Thymus (tissue), 11 donors: Measurements from ENCODE around the gene ARMC3. TPM values are rescaled to one million over a fixed set of nuclear protein-coding genes. Genes with fewer than 3 reads are reported as not detected.
"Not testable (repeated sequence)": the region's sequence is repeated elsewhere in the genome, so short reads cannot be mapped to it uniquely, and the experiment has no call there.

ENCODE experiments used
- DNase-seq, 9 donors: peaks; one replicate each; pipeline ENCODE4 v3.0.0-alpha.2; 2013; ENCODE audit warnings: low spot score in 9 of 9, low read depth in 6 of 9, missing footprints in 1 of 9
- H3K27ac ChIP-seq, 2 donors: one replicate each; pipeline ENCODE4 v1.5.1; 2013; ENCODE audit warnings: control low read depth in 1 of 2, low read depth in 1 of 2, low read length in 1 of 2, mild to moderate bottlenecking in 1 of 2, moderate library complexity in 1 of 2
- H3K27me3 ChIP-seq, 2 donors: one replicate each; pipeline ENCODE4 v1.5.1; 2013; ENCODE audit warnings: low read length in 1 of 2; ENCODE audit not compliant: control insufficient read depth in 2 of 2, insufficient read depth in 1 of 2
- H3K36me3 ChIP-seq, 2 donors: one replicate each; pipeline ENCODE4 v1.5.1; 2013; ENCODE audit warnings: low read length in 1 of 2, mild to moderate bottlenecking in 1 of 2, moderate library complexity in 1 of 2; ENCODE audit not compliant: control insufficient read depth in 2 of 2, insufficient read depth in 2 of 2
- H3K4me1 ChIP-seq, 2 donors: one replicate each; pipeline ENCODE4 v1.5.1; 2013; ENCODE audit warnings: low read length in 2 of 2; ENCODE audit not compliant: control insufficient read depth in 2 of 2, insufficient read depth in 2 of 2
- H3K4me3 ChIP-seq, 2 donors: one replicate each; pipeline ENCODE4 v1.5.1; 2013; ENCODE audit warnings: low read length in 2 of 2, control low read depth in 1 of 2, mild to moderate bottlenecking in 1 of 2
- H3K9me3 ChIP-seq, 2 donors: one replicate each; pipeline ENCODE4 v1.5.1; 2013; ENCODE audit warnings: low read length in 1 of 2, mild to moderate bottlenecking in 1 of 2; ENCODE audit not compliant: control insufficient read depth in 2 of 2, insufficient read depth in 1 of 2
- WGBS: extraction: QIAGEN DNeasy Blood & Tissue Kit; methylation state at CpG from one replicate; pipeline ENCODE4 v1.1.7; 2013; 5-methylcytosine and 5-hydroxymethylcytosine counted together
- polyA plus RNA-seq: library from polyadenylated mRNA; stranded (reverse); fragments of 200-250 nt; gene quantifications from one replicate; pipeline ENCODE4 v1.2.3, GENCODE V29; 2013
- total RNA-seq: library from RNA; stranded (reverse); fragments of 120-200 nt; gene quantifications from one replicate; pipeline ENCODE4 v1.2.4, GENCODE V29; 2013
- donor health status: healthy.

ARMC3 gene
- total and polyA plus RNA-seq, 2 donors, result 0.09 to 0.11 TPM

DNA sequence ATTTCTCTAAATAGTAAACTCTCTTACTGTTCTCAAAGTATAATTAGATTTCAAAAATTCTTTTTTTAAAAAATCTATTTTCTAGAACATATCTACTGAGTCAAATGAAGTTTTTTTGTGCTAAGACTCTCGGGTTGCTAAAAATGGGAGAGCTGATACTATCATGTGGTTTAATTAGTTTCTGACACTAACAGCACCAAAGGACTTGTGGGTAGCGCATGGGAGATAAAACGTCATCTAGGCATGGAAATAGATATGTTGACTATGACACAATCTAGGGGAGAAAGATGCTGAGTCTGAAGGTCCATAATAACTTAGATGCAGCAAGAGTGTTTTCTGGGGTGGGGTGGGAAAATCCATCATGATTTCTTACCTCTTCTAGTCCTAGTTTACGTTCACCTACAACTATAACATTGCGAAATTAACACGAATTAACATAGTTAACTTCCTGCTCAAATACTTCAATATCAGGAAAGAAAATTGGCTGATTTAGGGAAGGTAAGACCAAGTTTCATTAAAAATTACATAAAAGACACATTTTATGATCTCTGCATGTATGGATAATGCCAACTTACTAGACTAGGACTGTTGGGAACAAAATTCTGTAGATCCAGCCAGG, 14.3 kb upstream of the ARMC3 start:
- Histone ChIP-seq H3K4me1 (no peaks in the 10 kb centered on the region), H3K27ac (no peak overlapping the region), H3K9me3 (peaks cover 1 to 4% of the 10 kb centered on the region in 2 donors), H3K36me3 (no peaks in the 10 kb centered on the region), H3K27me3 (no peaks in the 10 kb centered on the region), H3K4me3 (no peak overlapping the region)
- DNase-seq, result no peak
- 86% methylated on average over 6 of the region's 6 CpGs for WGBS

DNA sequence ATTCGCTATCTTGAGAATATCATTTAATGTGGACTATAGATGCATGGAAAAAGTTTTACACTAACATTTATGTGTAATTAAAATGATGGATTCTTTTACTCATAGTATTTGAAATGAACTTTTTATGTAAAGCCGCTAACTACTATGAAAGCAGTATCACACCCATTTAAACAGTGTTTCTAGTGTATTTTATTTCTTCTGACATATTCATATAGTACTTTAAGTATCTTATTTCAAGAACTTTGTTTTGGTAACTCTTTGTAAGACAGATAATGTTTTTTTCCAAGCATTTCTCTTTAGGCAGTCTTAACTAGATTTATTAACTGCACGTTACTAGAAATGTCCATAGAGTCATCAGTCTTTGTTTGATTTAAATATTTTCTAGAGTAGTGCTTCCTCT, 12.5 kb upstream of the ARMC3 start:
- DNase-seq, result no peak
- no peaks in the 10 kb centered on the region for H3K4me1 ChIP-seq
- no peaks in the 10 kb centered on the region for H3K27me3 ChIP-seq
- 95% methylated on average over 3 of the region's 3 CpGs for WGBS
- no peak overlapping the region for H3K27ac ChIP-seq
- no peak overlapping the region for H3K4me3 ChIP-seq
- H3K36me3 ChIP-seq, result no peaks in the 10 kb centered on the region
- H3K9me3 ChIP-seq, result no peaks in the 10 kb centered on the region

DNA sequence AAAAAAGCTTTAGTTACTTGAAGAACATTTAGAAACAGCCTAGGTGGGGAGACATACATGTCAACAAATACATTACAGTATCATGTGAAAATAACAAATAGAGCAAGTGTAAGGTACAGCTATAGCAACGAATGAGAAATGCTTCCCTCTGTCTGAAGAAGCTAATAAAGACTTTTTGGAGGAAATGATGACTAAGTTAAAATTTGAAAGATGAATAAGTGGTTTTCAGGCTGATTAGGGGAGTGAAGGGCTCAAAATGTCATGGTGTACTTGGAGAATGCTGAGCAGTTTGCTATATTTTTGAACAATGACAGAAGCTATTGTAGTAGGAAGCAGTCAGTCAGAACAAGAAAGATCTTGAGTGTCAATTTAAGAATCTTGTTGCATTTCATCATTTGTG, 2.8 kb upstream of the ARMC3 start:
- WGBS, result 67% methylated on average over 1 of the region's 1 CpG
- no peak overlapping the region for H3K27ac ChIP-seq
- peaks cover 3 to 11% of the 10 kb centered on the region in 2 donors for H3K4me1 ChIP-seq
- H3K4me3 ChIP-seq, result no peak overlapping the region
- H3K9me3 ChIP-seq, result no peaks in the 10 kb centered on the region
- no peaks in the 10 kb centered on the region for H3K36me3 ChIP-seq
- H3K27me3 ChIP-seq, result peaks cover 0 to 11% of the 10 kb centered on the region in 2 donors
- DNase-seq, result no peak

DNA sequence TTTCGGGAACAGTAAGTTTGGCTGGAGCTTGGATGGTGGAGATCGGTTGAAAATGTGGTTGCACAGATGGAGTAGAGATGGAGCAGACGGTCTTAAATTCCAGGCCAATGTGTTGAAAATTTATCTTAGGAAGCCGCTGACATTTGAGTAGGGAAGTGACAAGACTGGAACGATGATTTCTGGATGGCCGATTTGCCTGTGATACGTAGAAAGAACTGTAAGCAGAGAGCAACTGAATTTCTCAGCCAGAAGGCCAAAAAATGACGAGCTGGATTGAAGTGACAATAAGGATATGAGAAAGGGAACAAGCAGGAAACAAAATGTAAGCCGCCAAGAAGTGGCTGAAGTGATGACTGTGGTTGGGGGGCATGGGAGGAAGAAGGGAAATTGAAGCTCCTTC, 687 bp upstream of the ARMC3 start:
- H3K36me3 ChIP-seq, result no peaks in the 10 kb centered on the region
- DNase-seq, result peak in 2 of 9 donors; percentile 0 to 4
- 72% methylated on average over 9 of the region's 9 CpGs for WGBS
- H3K9me3 ChIP-seq, result no peaks in the 10 kb centered on the region
- peaks cover 0 to 11% of the 10 kb centered on the region in 2 donors for H3K27me3 ChIP-seq
- H3K4me1 ChIP-seq, result peaks cover 3 to 11% of the 10 kb centered on the region in 2 donors
- H3K4me3 ChIP-seq, result peak overlapping the region in 1 of 2 donors; percentile 44
- H3K27ac ChIP-seq, result no peak overlapping the region

DNA sequence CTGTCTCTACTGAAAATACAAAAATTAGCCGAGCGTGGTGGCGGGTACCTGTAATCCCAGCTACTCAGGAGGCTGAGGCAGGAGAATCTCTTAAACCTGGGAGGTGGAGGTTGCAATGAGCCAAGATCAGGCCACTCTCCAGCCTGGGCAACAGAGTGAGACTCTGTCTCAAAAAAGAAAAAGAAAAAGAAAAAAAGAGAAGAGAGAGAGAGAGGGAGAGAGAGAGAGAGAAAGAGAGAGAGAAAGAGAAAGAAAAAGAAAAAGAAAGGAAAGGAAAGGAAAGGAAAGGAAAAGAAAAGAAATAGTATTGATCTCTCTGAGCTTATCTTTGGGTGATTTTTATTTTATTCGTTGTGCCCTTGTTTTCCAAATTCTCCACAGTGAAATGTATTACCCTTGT, 1.2 kb downstream of the ARMC3 start:
- peaks cover 0 to 11% of the 10 kb centered on the region in 2 donors for H3K27me3 ChIP-seq
- H3K36me3 ChIP-seq, H3K4me3 ChIP-seq, H3K9me3 ChIP-seq, DNase-seq, H3K27ac ChIP-seq: not testable (repeated sequence)
- WGBS, result 99% methylated on average over 4 of the region's 4 CpGs
- peaks cover 3 to 11% of the 10 kb centered on the region in 2 donors for H3K4me1 ChIP-seq

GRCh38 chr10:22931948-22932347, 4.1 kb downstream of the ARMC3 start:
- DNase-seq, result no peak
- H3K27ac ChIP-seq, result no peak overlapping the region
- no peaks in the 10 kb centered on the region for H3K36me3 ChIP-seq
- no peak overlapping the region for H3K4me3 ChIP-seq
- H3K4me1 ChIP-seq, result peaks cover 3 to 11% of the 10 kb centered on the region in 2 donors
- H3K27me3 ChIP-seq, result peaks cover 0 to 11% of the 10 kb centered on the region in 2 donors
- no peaks in the 10 kb centered on the region for H3K9me3 ChIP-seq
- 95% methylated on average over 2 of the region's 2 CpGs for WGBS

GRCh38 chr10:22932626-22933370, 4.9 kb downstream of the ARMC3 start:
- Histone ChIP-seq H3K36me3 (no peaks in the 10 kb centered on the region), H3K4me1 (peaks cover 0 to 4% of the 10 kb centered on the region in 2 donors), H3K27me3 (peaks cover 0 to 4% of the 10 kb centered on the region in 2 donors), H3K9me3 (no peaks in the 10 kb centered on the region), H3K4me3 (no peak overlapping the region), H3K27ac (no peak overlapping the region)
- DNase-seq, result no peak
- 93% methylated on average over 5 of the region's 5 CpGs for WGBS

DNA sequence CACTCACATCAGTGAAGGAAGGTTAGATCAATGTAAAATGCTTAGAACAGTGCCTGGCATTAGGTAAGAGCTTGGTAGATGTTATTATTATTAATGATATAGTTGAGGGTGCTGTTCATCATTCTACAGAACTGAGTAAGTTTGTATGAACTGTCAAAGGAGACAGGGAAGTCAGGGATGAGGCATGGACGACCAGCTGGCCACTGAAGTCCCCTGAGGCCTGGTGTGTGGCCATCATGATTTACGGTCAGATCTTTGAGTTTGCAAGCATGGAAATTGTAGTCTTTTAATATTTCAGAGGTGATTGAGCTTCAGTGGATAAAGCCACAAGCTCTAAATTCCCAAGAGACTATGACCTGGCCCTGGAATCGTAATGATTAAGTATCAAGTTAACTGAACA, 6.9 kb downstream of the ARMC3 start:
- H3K27ac ChIP-seq, result no peak overlapping the region
- no peaks in the 10 kb centered on the region for H3K27me3 ChIP-seq
- H3K4me1 ChIP-seq, result no peaks in the 10 kb centered on the region
- no peak for DNase-seq
- H3K9me3 ChIP-seq, result no peaks in the 10 kb centered on the region
- no peak overlapping the region for H3K4me3 ChIP-seq
- H3K36me3 ChIP-seq, result no peaks in the 10 kb centered on the region
- 94% methylated on average over 3 of the region's 3 CpGs for WGBS

- Histone ChIP-seq H3K4me1 (no peaks in the 10 kb centered on the region), H3K4me3 (no peak overlapping the region), H3K27ac (no peak overlapping the region), H3K9me3 (no peaks in the 10 kb centered on the region), H3K27me3 (no peaks in the 10 kb centered on the region), H3K36me3 (no peaks in the 10 kb centered on the region)
- DNase-seq, result no peak
- WGBS, result 98% methylated on average over 1 of the region's 1 CpG
These were observed 14.6 kb downstream of the ARMC3 start for GRCh38 chr10:22942437-22942836.
